Peyer's patch (tissue), 4 donors: Measurements from ENCODE around the gene TEF.

Experiments
- CTCF ChIP-seq, 6 experiments: fragments of 450-650 bp in 4 of 6; fragments of 200-600 bp in 2 of 6; sonication (generic) in 1 of 6; IDR thresholded peaks; one replicate each; pipeline ENCODE4 v1.5.1; 2017 to 2019; ENCODE audit warnings: antibody characterized with exemption in 6 of 6, mild to moderate bottlenecking in 3 of 6, moderate library complexity in 1 of 6
- POLR2A ChIP-seq, 2 donors: fragments of 450-650 bp; IDR thresholded peaks; one replicate each; pipeline ENCODE4 v1.5.1; 2017; ENCODE audit warnings: antibody characterized with exemption in 2 of 2, mild to moderate bottlenecking in 2 of 2, moderate library complexity in 2 of 2

DNA sequence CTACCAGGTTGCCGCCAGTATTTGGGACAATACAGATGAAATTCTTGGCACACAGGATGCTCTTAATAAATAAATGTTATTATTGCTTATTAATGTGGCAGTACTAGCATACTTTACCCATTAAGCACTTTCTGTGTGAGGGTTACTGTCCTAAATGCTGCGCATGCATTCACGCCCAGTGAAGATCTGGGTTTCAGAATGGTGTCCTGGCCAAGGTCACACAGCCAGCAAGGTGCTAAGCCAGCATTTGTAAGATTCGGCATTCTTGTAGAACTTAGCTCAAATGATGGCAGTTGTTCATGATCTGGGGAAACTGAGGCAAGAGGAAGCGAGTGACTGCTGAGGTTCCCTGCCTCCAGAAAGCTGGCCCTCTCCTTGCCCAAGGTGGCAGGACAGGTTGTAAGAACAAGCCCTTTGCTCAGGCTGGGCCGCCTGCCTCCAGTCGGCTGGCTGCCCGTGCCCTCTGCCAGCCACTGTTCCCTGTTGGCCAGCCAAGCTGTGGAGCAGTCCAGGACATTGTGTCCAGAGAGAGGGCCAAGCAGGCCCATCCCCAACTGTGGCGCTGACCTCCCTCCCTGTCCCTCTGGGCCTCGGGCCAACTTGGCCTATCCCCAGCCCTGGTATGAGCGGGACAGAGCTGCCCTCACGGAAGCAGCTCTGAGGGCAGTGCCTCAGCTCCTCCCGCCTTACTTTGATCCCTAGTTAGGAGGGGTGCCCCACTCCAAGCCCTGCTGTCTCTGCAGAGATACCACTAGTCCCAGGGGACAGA is 36.1 kb downstream of the TEF start:
- TF ChIP-seq POLR2A (IDR thresholded peaks at IDR 0.05) (peak; percentile 40 to 76), CTCF (IDR thresholded peaks at IDR 0.05) (no peak)
